HL-60 (cell line): Measurements from ENCODE around the gene DHRS7C.

ENCODE experiments used
- REST ChIP-seq: IDR thresholded peaks from 2 replicates; pipeline ENCODE4 v1.6.1; 2012; ENCODE audit warnings: low read depth; ENCODE audit not compliant: insufficient replicate concordance
- TF ChIP-seq, protein P1 (sequence below): IDR thresholded peaks from one replicate; pipeline ENCODE4 v1.5.1; 2011; ENCODE audit warnings: low read length, control low read depth, inconsistent platforms; ENCODE audit not compliant: insufficient read depth

DNA sequence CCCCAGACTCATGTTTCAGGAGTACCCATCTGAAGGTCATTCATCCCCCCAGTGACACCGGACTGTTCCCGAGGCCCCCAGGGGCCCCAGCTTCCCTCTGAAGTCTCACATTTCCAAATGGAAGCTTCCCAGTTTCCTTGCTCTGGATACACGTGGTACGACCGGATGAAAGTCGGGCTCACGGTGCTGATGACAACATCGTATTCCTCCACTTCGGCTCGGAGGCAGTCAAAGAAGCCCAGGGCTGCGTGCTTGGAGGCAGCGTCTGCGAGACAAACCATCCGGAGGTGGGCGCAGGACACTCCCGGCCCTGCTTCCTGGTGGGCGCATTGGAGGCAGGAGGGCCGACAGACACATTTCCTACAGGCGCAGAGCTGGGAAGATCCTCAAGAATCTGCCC, 18.7 kb downstream of the DHRS7C start:
- TF ChIP-seq, protein P1, sequence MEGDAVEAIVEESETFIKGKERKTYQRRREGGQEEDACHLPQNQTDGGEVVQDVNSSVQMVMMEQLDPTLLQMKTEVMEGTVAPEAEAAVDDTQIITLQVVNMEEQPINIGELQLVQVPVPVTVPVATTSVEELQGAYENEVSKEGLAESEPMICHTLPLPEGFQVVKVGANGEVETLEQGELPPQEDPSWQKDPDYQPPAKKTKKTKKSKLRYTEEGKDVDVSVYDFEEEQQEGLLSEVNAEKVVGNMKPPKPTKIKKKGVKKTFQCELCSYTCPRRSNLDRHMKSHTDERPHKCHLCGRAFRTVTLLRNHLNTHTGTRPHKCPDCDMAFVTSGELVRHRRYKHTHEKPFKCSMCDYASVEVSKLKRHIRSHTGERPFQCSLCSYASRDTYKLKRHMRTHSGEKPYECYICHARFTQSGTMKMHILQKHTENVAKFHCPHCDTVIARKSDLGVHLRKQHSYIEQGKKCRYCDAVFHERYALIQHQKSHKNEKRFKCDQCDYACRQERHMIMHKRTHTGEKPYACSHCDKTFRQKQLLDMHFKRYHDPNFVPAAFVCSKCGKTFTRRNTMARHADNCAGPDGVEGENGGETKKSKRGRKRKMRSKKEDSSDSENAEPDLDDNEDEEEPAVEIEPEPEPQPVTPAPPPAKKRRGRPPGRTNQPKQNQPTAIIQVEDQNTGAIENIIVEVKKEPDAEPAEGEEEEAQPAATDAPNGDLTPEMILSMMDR, result no peak
- no peak for TF ChIP-seq REST
